GM19238 (cell line): ENCODE measurements around the gene DKKL1.
A peak's percentile ranks its signal among the peaks of the same experiment; 100 is the strongest.

ENCODE experiments used
- DNase-seq: peaks from one replicate; pipeline ENCODE4 v3.0.0; 2011; ENCODE audit warnings: low spot score; ENCODE audit not compliant: insufficient read length

DKKL1 gene

GRCh38 chr19:49396738-49397505 lies 33.2 kb downstream of the DKKL1 start:
- DNase-seq: no peak

GRCh38 chr19:49398001-49398615 lies 34.4 kb downstream of the DKKL1 start:
- no peak for DNase-seq

DNA sequence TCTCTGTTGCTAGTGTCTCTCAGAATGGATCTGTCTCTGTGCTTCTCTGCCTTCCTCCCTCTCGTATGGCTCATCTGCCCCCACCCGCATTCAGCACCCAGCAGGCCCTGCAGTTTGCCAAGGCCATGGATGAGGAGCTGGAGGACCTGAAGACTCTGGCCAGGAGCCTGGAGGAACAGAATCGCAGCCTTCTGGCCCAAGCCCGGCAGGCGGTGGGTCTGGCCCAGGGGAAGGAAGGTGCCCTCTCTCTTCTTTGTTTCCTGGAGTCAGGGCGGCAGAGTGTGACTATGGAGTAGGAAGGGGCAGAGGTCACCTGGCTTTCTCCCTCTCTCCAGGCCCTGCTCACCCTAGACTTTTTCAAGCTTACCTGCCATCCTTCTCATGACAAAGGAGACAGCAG lies 35.3 kb downstream of the DKKL1 start:
- no peak for DNase-seq

GRCh38 chr19:49400029-49400428 lies 36.4 kb downstream of the DKKL1 start:
- DNase-seq: no peak

DNA sequence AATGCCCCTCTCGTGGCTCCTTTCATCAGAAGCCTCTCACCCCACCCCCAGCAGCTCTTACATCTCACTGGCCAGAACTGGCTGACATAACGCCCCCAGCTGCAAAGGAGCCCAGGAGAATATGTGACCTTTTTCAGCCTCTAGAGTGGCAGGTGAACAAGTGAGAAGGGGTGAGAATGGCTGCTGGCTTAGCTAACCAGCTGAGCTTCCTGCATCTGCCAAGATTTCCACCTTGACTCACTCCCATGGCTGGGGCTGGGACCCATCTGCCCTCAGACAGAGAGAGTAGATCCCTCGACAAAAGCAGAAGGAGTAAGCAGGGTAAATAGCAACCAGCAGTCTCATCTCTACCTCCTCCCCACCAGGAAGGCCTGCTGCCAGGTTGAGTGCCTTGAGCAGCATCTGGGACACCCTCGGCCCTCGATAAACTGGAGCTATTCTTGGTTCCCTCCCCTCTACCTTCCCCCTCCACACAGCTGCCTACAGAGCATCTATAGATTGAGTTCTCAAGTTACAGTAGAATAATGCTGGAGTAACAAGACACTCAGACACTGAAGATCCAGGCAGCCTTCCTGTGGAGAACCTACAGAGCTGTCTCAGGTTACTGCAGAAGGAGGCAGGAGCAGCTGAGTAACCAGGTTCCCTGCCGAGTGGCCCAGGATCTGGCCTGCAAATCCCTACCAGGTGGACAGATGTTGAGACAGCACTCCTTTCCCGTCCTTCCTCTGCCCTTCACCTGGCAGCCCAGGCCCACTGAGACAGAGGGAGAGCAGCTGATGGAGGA lies 39.9 kb downstream of the DKKL1 start:
- DNase-seq: no peak

GRCh38 chr19:49407079-49407478 lies 43.4 kb downstream of the DKKL1 start:
- DNase-seq: no peak

DNA sequence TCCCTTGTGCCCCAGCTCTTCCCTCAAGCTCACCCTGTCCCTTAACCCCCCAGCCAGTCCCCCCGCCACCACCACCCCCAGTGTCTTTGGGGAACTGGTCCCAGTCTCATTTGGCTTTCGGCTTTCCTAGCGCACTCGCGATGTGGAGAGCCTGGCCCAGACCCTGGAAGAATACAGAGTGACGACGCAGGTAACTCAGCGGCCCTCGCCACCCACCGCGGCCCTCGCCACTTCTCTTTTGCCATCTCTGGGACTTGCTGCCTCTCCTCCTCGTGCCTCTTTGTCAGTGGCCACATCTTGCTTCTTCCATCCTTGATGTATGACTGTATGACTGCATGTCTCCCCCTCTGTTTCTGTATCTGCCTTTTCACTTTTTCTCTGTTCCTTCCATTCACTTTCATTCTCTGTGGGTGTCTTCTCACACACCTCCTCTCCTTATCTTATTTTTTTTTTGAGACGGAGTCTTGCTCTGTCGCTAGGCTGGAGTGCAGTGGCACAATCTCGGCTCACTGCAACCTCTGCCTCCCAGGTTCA lies 43.9 kb downstream of the DKKL1 start:
- no peak for DNase-seq

DNA sequence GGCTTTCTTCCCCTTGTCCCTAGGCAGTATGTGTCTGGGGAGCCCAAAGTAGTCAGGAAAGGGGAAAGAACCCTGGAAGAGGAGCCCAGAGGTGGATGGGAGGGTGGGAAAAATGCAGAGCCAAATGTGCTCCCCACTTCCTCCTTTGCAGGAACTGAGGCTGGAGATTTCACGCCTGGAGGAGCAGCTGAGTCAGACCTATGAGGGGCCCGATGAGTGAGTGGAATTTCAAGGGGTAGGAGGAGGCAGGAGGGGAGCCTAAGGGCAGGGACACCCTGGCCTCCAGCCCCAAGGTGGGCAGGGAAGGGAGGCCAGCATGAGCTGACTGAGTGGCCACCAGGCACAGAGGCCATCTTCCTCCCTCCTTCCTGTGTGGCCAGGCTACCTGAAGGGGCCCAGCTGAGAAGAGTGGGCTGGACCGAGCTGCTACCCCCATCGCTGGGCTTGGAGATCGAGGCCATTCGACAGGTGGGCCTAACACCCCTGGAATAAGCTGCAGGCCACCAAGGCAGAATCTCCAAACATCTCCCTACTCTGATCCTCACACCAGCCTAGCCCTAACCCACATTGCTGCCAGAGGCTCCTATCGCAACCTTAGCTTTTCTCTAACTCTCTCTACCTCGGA lies 45.3 kb downstream of the DKKL1 start:
- no peak for DNase-seq

- no peak for DNase-seq
These were observed 45.9 kb downstream of the DKKL1 start for GRCh38 chr19:49409441-49410029.

DNA sequence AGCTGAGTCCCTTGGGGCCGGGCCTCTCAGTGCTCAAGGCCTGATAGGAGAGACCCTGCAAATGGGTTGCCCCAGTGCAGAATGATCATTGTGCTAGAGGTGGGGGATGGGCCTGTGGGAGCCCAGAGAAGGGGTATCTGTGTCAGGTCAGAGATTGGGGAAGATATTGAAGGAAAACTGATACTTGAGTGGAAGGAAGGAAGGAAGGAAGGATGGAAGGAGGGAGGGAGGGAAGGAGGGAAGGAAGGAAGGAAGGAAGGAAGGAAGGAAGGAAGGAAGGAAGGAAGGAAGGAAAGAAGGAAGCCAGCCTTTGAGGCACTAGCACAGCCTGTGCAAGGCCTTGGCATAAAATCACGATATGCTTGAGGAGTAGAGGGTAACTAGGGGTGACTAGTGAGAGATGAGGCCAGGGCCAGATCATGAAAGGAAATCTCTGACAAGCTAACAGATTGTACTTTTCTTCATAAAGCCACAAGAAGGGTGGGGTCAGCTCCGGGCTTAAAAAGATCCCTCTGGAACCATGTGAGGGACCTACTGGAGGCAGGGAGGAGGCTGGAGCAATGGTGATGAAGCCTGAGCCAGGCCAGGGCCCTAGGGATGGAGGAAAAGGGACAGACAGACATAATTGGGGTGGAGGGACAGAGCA lies 48.1 kb downstream of the DKKL1 start:
- DNase-seq: no peak

GRCh38 chr19:49413348-49413747 lies 49.7 kb downstream of the DKKL1 start:
- DNase-seq: no peak

DNA sequence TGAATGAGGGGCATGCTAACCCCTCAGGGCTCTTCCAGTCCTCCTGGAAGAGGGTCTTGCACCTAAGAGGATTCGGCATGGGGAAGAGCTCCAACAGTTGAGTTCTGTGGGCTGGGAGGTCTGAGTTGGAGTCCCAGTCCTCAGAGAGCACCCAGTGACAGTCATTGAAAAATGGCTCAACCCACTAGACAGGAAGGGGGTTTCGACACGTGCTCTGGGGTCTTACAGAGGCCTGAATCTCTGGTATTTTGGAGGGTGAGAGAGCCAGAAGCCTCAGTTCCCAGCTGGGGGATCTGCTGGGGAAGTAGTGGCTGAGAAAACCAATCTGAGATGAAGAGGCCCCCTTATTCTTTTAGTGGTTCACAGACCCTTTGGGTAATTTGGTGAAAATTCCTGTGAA lies 50.6 kb downstream of the DKKL1 start:
- no peak for DNase-seq

DNA sequence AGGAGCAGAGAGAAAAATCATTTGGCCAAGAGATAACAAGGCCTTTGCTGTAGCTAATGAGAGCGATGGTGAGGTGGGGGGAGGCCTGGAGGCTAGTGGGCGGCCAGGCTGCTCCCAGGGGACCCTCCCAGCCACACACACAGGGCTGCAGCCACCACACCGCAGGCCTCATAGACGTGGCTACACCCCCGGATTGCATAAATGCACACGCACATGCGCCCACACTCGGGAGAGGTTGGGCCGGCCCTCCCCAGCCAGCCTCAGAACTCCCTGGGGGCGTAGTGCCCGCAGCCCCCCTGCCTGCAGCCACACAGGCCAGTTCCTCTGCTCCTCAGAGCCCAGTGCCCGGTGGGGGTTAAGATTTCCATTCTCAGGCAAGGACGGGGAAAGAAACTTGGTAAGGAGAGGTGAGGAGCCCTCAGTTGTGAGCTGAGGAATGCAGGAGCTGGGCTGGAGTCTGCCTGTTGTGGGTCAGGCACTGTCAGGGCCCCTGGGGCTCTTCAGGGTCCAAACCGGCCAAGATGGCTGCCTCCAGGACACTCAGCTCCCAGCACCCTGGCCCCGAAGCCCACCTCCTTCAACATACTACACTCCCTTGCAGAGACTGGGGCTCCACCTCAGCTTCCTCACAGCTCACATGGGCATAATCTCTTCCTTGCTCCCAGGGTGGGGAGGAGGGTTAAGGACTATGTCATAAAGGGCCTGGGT lies 51.6 kb downstream of the DKKL1 start:
- no peak for DNase-seq

DNA sequence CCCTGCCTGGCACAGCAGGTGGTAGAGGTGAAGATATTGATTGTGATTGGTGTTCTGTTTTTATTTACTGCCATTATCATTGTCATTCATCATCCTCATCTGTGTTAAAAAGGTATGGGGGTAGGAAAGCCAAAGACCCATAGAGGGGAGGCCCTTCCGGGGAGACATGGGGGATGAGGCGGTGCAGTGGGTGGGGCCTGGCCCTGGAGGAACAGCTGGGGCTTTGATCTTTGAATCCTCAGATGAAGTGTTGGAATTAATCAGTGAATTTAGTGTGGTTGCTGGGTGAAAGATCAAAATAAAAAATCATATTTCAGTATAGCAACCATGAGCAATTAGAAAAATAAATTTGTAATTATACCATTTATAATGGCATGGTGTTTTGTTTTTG lies 52.1 kb downstream of the DKKL1 start:
- no peak for DNase-seq

DNA sequence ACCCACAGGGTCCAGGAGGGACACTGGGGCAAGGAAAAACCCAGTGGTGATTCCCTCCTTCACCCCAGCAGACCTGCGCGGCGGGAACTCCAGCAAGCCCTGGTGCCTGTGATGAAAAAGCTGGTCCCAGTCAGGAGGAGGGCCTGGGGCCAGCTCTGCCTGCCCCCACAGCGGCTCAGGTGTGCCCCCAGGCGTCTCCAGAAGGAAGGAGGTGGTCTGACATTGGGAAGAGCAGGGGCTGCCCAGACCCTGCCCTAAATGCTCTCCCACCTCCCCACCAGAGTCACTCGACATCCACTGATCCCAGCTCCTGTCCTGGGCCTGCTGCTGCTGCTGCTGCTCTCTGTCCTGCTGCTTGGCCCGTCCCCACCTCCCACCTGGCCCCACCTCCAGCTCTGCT lies 53.4 kb downstream of the DKKL1 start:
- no peak for DNase-seq

GRCh38 chr19:49418511-49418910 lies 54.8 kb downstream of the DKKL1 start:
- no peak for DNase-seq

DNA sequence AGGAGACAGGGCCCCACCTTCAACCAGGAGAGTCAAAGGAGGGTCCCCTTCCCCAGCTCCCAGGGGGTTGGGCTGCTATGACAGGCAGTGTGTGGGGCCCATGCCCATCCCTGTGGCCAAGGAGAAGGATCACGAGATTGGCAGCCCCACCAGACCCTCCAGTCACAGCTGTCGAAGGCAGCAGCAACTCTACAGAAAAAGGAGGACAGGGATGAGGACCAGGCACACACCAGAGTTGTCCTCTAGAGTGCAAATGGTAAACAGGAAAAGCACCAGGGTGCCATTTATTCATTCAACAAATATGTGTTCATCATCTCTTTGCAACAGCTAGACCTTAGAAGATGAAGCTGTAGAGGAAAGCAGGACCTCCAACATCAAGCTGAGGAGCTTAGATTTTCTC lies 55.5 kb downstream of the DKKL1 start:
- no peak for DNase-seq

DNA sequence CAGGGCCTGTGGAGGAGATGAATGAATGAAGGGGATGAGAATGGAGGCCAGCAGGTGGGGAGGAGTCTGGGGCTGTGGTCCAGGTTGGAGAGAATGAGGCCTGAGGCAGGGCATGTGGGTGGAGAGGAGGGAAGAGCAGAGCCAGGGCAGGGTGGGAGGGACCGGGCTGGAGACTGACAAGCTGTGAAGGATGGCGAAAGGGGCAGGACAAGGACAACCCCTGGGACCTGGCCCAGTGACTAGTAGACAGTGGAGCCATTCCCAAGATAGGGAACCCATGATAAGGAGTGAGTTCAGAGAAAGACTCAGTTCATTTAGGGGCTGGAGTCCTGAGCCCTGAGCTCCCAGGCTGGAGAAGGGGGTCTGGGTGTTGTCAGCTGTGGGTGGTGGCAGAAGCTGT lies 56.5 kb downstream of the DKKL1 start:
- no peak for DNase-seq

DNA sequence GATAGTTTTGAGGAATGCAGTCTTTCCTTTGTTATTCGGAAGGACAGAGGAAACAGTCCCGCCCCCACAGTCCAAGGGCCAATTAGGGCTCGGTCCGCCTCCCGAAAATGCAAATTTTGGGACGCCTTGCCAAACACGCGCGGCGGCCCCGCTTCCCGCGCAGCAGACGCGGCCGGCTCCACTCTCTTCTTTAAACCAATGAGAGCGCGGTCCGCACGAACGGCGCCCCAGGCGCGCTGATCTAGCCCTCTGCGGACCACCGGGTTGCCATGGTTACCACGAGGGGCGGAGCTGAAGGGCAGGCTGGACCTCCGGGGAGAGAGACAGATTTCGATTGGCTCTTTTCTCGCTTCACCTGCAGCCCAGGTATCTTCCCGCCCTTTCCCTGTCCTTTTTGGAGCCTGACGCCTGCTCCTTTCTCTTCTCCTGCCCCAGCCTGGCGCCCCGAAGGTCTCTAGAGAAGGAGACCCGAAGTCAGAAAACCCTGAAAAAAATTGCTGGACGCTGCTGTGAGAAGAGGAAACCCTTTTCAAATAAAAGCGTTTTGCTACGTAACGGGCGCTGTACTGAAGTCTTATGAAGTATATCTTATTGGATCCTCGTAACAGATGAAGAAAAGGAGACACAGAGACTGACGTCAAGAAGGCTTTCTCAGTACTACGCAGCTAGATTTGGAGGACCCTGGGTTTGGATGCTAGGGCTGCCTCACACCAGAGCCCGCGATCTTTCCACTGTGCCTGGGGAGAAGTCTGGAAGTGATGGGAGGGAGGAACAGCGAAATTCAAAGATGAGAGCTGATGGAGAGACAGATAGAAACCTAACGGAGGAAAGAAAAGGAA lies 57.6 kb downstream of the DKKL1 start:
- DNase-seq: peak; percentile 54

- no peak for DNase-seq
These were observed 58.2 kb downstream of the DKKL1 start for GRCh38 chr19:49421878-49422202.
